HG03521 (cell line): Measurements from ENCODE around the gene DENND6B.

ENCODE experiments used
- ATAC-seq: cut with Tn5 transposase; IDR thresholded peaks from one replicate; pipeline ENCODE4 v1.9.1; 2021; ENCODE audit warnings: mild to moderate bottlenecking, moderate library complexity; ENCODE audit not compliant: unreplicated experiment

Gene DENND6B

GRCh38 chr22:50316114-50317065 is 10.4 kb downstream of the DENND6B start:
- no peak for ATAC-seq

GRCh38 chr22:50315289-50316113 is 11.3 kb downstream of the DENND6B start:
- no peak for ATAC-seq

- ATAC-seq = peak; percentile 66
Observed at GRCh38 chr22:50314455-50315288, 12.1 kb downstream of the DENND6B start.

GRCh38 chr22:50314081-50314454 is 12.7 kb downstream of the DENND6B start:
- ATAC-seq = no peak

- no peak for ATAC-seq
Observed at GRCh38 chr22:50313600-50313999, 13.2 kb downstream of the DENND6B start.

- ATAC-seq = no peak
Observed at GRCh38 chr22:50313021-50313420, 13.8 kb downstream of the DENND6B start.

GRCh38 chr22:50312371-50312770 is 14.4 kb downstream of the DENND6B start:
- no peak for ATAC-seq

- ATAC-seq = no peak
Observed at GRCh38 chr22:50311606-50312351, 15.0 kb downstream of the DENND6B start.

- ATAC-seq = no peak
Observed at GRCh38 chr22:50310949-50311444, 15.8 kb downstream of the DENND6B start.

GRCh38 chr22:50310031-50310722 is 16.6 kb downstream of the DENND6B start:
- no peak for ATAC-seq

- ATAC-seq = no peak
Observed at GRCh38 chr22:50309601-50309991, 17.2 kb downstream of the DENND6B start.

GRCh38 chr22:50308986-50309600 is 17.7 kb downstream of the DENND6B start:
- no peak for ATAC-seq

GRCh38 chr22:50308597-50308935 is 18.2 kb downstream of the DENND6B start:
- ATAC-seq = no peak

GRCh38 chr22:50307890-50308596 is 18.8 kb downstream of the DENND6B start:
- no peak for ATAC-seq

- peak; percentile 35 for ATAC-seq
Observed at GRCh38 chr22:50306753-50307749, 19.8 kb downstream of the DENND6B start, which contains the start of gene PLXNB2. TSS of gene PLXNB2 (minus strand) at chr22:50307646. CDS start at chr22:50290584, 17,062 bp downstream.

GRCh38 chr22:50305923-50306566 is 20.8 kb downstream of the DENND6B start:
- no peak for ATAC-seq
